GM18870 (cell line): Measurements from ENCODE around the gene TERB1.
"Not testable (repeated sequence)": the region's sequence is repeated elsewhere in the genome, so short reads cannot be mapped to it uniquely, and the experiment has no call there.

Experiments
- ATAC-seq: cut with Tn5 transposase; IDR thresholded peaks from one replicate; pipeline ENCODE4 v1.9.1; 2021; ENCODE audit warnings: moderate library complexity; ENCODE audit not compliant: unreplicated experiment

Gene TERB1

DNA sequence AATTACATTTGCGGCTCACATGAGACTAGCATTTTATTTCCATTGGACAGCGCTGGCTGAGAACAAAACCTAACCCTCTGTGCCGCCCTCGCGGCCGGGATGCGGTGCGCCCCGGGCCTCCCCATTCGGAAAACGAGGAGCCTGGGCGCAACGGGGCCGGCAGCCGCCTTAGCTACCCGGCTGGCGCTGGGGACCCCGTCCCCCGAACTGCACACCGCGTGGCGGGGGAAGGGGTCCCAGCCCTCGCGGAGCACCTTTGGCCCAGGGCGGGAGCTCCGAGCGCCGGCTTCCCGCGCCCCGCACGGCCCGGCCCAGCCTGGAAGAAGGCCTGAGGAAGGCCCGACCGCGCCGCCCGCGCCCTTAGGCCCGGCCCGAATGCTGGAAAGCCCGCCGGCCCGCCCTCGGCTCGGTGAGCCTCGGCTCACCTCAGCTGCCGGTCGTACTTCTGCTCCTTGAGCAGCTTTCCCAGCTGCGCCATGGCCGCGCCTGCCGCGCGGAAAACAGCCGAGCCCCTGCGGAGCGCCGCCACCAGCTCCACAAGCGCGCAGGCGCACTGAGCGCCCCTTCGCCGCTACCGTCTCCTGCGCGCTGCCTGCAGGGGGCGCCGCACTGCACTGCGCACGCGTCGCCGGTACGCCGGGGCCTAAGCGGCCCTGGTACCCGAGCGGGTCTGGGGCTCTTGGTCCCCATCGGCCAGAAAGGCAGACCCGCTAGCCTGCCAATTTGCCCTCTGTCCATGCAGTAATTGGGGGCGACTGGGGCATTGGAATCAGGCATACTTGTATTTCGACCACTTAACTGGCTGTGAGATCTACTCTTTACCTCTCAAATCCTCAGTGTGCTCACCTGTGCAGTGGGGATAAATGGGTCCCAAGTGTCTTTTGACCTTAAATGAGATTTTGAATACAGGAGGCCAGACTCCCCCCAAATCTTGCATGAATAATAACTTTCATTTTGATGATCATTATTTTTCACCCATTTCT lies 29.3 kb upstream of the TERB1 start, which contains the start of gene NAE1:
TSS of gene NAE1 (minus strand) at position 555 of the 983 bp plus-strand sequence. CDS start at position 478, 77 bp downstream.
- peak; percentile 67 for ATAC-seq

DNA sequence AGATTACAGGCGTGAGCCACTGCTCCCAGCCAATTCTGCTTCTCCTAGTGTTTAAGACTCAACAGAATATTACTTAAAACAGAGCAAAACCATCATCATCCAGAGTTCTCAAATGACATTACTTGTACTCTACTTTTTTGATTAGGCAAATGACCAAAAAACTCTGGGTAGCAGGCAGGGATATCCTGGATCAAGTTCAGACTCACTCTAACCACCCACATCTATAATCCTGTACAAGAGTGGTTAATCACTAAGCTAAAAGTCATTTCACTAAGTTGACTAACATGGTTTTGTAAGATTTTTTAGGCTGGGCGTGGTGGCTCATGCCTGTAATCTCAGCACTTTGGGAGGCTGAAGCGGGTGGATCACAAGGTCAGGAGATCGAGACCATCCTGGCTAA lies 22.6 kb upstream of the TERB1 start:
- no peak for ATAC-seq

GRCh38 chr16:66814734-66815133 lies 13.3 kb upstream of the TERB1 start:
- ATAC-seq = no peak

DNA sequence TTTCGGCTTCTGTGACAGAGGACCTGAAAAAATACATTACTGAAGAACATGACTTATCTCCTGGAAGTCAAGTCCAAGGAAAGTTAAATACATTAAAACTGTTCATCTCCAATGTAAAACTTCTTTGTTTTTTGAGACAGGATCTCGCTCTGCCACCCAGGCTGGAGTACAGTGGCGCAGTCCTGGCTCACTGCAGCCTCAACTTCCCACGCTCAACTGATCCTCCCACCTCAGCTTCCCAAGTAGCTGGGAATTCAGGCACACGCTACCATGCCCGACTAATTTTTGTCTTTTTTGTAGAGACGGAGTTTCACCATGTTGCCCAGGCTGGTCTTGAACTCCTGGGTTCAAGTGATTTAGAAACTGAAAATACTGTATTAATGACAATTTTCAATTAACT lies 9.7 kb upstream of the TERB1 start:
- ATAC-seq = no peak

- no peak for ATAC-seq
These were observed 9.0 kb upstream of the TERB1 start for GRCh38 chr16:66810391-66810790.

GRCh38 chr16:66809765-66810164 lies 8.4 kb upstream of the TERB1 start:
- ATAC-seq = no peak

DNA sequence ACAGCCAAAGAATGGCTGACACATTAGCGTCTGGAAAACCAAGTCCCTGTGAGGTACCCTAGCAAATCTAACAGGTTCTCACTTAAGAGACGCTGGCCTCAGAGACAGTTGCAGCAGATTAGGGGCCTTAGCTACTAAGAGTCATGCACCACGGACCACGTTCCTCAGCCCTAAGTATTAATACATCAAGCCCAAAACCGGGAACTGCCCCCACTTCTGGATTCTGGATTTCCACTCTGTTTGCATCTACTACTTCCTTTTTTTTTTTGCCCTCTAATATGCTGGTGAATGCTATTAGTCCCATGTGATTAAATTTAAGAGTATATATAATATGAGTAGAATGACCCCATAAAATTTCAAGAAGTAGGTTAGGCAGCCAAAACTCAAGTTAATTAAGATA lies 775 bp upstream of the TERB1 start:
- no peak for ATAC-seq

DNA sequence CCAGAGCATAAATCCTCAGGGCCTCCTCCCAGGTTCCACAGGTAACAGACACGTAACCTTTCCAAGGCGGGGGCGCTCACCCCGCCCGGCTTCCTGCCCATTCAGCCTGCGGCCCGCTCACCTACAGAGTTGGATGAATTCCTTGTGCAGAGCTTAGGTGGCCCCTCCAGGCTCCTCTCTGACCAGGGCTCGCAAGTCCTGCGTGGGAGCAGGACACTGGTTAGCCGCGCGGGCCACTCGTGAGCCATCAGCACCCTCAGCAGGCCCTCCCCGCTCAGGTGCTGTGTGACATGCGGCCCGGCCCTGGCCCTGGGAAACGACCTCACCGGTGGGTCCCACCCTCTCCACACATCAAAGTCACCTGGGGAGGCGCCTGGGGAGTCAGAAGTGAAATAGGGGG lies 528 bp downstream of the TERB1 start:
- no peak for ATAC-seq

GRCh38 chr16:66798161-66798560 lies 3.2 kb downstream of the TERB1 start:
- no peak for ATAC-seq

DNA sequence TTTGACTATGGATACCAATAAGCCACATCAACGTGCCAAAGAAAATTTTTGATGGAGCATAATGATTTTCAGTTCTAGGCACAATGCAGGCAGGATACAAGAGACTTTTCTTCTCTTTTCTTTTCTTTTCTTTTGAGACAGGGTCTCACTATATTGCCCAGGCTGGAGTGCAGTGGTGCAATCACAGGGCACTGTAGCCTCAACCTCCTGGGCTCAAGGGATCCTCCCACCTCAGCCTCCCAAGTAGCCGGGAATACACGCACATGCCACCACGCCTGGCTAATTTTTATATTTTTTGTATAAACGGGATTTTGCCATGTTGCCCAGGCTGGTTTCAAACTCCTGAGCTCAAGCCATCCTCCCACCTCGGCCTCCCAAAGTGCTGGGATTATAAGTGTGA lies 7.4 kb downstream of the TERB1 start:
- ATAC-seq = not testable (repeated sequence)

- no peak for ATAC-seq
These were observed 11.2 kb downstream of the TERB1 start for GRCh38 chr16:66790130-66790733.

- ATAC-seq = no peak
These were observed 14.0 kb downstream of the TERB1 start for GRCh38 chr16:66787427-66787826.

- ATAC-seq = no peak
These were observed 14.8 kb downstream of the TERB1 start for GRCh38 chr16:66786551-66786950.

- ATAC-seq = no peak
These were observed 24.9 kb downstream of the TERB1 start for GRCh38 chr16:66776457-66776856.

DNA sequence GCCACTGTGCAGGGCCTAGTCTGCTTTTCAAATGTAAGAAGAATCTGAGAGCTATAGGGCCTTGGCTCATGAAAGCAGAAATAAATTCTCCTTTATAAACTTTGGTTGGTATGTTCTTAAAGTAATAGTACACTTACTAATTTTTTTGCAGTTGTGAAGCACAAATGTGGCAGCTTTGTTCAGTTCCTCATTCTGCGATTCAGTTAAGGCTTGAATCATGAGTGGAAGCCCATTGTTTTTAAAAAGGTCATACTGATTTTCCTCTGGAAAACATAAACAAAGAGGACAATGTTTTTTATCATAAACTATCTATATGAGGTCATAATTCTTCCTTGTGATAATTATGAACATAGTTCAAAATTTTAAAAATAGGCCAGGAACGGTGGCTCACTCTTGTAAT lies 26.4 kb downstream of the TERB1 start:
- ATAC-seq = no peak

DNA sequence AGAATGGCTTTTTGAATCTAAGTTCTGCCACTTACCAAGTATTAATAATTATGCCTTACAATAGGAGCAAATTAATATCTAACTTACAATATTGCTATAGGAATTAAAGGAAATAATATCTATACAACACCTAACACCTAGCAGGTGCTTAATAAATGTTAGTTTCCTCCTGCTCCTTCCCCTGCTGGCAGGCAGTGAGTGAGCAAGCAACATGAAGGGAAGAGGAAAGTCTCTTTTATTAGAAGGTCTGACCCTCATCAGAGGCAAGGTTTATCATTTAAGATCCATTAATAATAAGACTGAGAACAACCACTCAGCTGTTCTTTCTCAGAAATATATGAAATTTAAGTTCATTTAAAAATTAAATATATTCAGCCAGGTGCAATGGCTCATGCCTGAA lies 43.3 kb downstream of the TERB1 start:
- ATAC-seq = no peak

- ATAC-seq = no peak
These were observed 46.6 kb downstream of the TERB1 start for GRCh38 chr16:66754819-66755218.

DNA sequence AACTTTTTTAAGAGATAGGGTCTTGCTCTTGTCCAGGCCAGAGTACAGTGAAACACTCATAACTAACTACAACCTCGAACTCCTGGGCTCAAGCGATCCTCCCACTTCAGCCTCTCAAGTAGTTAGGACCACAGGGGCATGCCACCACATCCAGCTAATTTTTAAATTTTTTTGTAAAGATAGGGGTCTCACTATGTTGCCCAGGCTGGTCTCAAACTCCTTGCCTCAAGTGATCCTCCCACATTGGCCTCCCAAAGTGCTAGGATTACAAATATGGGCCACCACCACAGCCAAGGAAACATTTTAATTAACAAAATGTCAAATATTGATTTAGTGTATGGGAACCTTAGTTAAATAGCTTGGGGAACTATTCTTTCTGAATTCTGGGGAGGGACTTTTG lies 47.2 kb downstream of the TERB1 start:
- no peak for ATAC-seq

DNA sequence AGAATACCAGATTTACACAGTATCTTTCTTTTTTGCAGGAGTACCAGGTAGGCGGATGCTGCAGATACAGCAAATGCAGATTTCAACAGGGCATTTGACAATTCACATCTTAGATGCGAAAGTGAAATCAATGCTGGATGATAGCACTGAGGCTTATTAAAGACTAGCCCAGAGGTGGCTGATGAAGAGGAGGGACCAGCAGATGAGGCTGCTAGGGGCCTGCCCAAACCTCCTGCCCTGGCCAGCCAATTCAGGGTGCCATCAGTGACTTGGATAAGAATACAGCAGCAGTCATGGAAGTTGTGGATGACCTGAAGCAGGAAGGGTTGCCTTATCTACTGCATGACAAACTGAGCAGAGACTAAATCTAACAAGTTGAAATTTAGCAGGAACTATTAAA lies 48.4 kb downstream of the TERB1 start:
- no peak for ATAC-seq

DNA sequence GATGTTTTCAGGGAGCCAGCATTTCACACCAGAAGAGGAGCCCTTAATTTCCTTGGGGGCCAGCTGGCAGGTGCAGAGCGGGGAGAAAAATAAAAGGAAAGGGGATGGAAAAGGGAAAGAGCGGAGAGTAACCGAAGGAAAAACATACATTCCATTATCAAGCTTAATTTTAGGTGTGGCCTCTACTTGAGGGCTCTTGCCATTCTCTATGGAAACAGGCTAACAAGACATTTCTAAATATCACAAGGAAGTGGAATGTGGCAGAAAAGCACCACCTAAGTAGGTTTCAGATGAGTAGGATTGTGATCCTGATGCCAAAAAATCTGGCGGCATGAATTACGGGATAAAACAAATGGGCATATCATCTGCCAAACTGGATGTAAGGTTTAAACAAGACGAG lies 49.0 kb downstream of the TERB1 start:
- ATAC-seq = no peak

DNA sequence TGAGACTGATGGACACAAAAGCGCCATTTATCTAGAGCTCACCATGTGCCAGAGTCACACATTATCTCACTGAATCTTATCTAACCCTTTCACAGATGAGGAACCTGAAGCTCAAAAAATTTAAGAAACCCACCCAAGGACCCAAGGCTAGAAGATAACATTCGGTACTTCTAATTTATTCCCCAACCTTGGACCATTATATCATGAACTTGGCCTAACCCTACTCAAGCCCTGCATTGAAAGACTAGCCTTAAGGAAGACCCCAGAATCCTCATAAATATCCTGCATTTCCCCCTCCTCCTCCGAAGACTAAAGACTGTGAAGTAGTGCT lies 49.4 kb downstream of the TERB1 start:
- ATAC-seq = no peak

DNA sequence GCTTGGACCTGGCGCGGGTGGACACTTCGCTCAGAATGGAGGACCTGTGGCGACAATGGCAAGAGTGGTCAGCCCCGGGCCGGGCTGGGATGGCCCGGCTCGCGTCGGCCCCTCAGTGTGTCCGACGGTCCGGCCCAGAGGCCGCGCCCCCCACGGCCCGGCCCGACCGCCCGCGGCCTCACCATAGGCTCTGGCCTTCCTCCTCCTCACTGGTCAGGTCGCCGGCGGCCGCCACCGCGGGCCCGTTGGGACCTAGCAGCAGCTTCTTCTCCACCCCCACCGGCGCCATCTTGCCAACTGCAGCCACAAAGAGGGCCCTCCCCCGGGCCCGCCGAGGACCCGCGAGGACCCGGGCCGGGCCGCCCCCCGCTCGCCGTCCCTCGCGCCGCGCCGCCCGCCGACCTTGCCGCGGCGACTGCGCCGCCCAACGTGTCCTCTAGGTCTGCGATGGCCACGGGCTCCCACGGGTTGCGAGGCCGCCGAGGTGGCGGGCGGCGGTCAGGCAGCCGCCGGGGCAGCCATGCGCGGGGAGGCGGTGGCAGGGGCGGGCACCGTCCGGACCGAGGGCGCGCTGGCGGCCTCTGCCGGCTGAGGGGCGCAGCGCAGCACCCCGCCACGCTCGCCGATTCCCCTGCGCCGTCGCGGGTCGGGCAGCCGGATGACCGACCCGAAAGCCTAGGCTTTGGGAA lies 49.9 kb downstream of the TERB1 start, which contains the start of gene DYNC1LI2:
TSS of gene DYNC1LI2 (minus strand) at position 307 of the 689 bp plus-strand sequence. CDS start at position 289, 18 bp downstream.
- peak; percentile 62 for ATAC-seq
